AG04449 (cell line): ENCODE results near the gene NLGN1.
A peak's percentile ranks its signal among the peaks of the same experiment; 100 is the strongest.

Experiments
- CTCF ChIA-PET: fragments of 350-600 bp; formaldehyde crosslinking; extraction: SDS; loops from one replicate; lab custom pipeline; 2021; ENCODE audit warnings: antibody characterized with exemption; lab: Yijun Ruan, JAX
- POLR2A ChIA-PET: fragments of 400-600, 350-600 bp; formaldehyde crosslinking; extraction: SDS; loops from one replicate; lab custom pipeline; 2020; ENCODE audit warnings: antibody characterized with exemption, inconsistent platforms; lab: Yijun Ruan, JAX
- DNase-seq: peaks from one replicate; pipeline ENCODE4 v3.0.0-alpha.2; 2010; ENCODE audit warnings: low read depth, low spot score
- H3K4me3 ChIP-seq: 2 replicates; pipeline ENCODE4 v1.5.1; 2011; ENCODE audit warnings: low read depth, mild to moderate bottlenecking, control low read depth, low read length
- TF ChIP-seq, protein P1 (sequence below): IDR thresholded peaks from one replicate; pipeline ENCODE4 v1.5.1; 2011; ENCODE audit warnings: mild to moderate bottlenecking, moderate library complexity, low read length, control low read depth, inconsistent platforms; ENCODE audit not compliant: insufficient read depth; ENCODE audit errors: missing control alignments

The NLGN1 gene

DNA sequence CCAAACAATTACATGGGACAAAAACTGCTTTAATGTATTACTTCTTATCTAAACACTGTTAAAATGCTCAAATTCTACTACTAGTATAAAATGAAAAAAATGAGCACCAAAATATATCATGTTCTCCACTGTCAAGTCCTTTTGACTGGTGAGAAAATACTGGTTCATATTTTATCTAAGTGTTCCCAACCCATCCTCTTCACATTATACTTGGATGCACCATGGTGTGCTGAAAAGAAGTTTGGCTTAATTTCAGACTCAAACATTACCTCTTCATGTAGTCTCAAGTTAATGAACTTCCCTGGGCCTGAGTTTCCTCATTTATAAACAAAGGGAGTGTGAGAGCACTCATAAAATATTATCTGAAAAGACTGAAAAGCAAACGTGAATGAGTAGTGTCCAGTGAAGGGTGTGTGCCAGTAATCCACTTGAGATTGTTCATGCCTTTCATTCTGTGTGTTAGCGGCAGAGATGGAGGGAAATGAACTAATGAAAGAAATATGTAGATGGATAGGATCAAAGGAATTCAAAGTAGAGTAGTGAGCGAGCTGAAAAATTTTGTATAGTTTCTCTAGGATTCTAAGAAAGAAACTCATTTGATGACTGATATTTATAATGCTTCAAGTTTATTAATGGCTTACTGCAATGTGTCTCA, 263.2 kb downstream of the NLGN1 start:
- no peak overlapping the region for H3K4me3 ChIP-seq
- CTCF ChIA-PET = no interaction called here
- POLR2A ChIA-PET = no interaction called here
- DNase-seq = peak; percentile 28
- TF ChIP-seq, protein P1, sequence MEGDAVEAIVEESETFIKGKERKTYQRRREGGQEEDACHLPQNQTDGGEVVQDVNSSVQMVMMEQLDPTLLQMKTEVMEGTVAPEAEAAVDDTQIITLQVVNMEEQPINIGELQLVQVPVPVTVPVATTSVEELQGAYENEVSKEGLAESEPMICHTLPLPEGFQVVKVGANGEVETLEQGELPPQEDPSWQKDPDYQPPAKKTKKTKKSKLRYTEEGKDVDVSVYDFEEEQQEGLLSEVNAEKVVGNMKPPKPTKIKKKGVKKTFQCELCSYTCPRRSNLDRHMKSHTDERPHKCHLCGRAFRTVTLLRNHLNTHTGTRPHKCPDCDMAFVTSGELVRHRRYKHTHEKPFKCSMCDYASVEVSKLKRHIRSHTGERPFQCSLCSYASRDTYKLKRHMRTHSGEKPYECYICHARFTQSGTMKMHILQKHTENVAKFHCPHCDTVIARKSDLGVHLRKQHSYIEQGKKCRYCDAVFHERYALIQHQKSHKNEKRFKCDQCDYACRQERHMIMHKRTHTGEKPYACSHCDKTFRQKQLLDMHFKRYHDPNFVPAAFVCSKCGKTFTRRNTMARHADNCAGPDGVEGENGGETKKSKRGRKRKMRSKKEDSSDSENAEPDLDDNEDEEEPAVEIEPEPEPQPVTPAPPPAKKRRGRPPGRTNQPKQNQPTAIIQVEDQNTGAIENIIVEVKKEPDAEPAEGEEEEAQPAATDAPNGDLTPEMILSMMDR = no peak

DNA sequence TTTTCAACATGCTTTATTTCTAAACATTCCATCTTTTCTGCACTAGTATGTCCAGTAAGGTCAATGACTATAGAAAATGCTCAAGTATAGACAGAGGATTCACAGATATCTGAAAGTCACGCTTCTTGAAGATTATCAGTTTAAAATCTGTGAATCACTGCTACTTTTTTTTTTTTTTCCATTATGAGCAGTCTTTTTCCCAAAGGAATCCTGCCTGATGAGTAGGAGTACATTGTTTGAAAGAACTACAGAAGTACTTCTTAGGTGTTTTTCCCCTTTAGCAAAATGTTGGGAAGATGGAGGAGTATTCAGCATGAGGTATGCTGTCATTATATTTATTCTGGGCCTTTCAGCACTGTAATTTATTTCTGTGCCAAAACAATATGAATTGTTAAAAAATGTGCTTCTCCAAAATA, 266.2 kb downstream of the NLGN1 start:
- no peak for DNase-seq
- ChIA-PET CTCF (no interaction called here), POLR2A (no interaction called here)
- no peak overlapping the region for H3K4me3 ChIP-seq
- TF ChIP-seq, protein P1 = no peak

DNA sequence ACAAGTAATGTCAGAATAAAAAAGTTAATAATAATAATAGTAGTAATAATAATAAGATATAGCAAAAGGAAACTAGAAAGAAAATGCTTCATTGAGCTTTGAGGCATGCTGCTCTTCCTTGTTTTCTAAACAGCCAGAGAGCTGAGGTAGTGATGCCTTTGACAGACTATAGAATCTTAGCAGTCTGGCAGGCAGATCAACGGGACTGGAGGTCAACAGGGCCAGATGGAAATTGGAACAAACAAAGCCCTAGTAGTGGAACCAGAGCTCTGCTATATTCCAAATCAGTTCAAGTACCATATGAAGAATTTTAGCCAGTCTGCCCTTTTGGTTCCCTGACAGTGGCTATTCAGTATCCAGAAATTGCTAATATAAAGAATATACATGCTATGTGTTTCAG, 278.6 kb downstream of the NLGN1 start:
- ChIA-PET CTCF (no interaction called here), POLR2A (no interaction called here)
- H3K4me3 ChIP-seq = no peak overlapping the region
- no peak for DNase-seq
- TF ChIP-seq, protein P1 = no peak

DNA sequence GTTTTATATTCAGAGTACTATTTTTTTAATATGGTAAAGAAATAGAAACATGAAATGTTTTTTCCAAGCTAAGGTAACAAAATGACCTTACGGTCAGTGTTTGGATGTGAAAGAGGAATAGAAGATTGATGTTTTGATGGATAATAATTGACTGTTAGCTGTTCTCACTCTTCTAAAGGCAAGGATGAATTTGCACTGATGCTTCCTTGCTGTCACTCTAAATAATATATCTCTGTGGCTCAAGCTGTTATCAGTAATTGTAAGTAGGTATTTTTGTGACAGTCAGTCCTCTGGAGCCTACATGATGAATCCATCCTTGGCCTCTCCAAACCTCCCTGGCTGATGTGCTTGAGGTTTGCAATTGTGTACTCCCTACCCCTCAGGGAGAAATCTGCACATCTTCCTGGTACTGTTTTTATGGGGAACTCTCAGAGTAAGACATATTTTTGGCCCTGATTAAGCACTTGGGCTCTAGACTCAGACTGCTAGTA, 283.7 kb downstream of the NLGN1 start:
- CTCF ChIA-PET = no interaction called here

DNA sequence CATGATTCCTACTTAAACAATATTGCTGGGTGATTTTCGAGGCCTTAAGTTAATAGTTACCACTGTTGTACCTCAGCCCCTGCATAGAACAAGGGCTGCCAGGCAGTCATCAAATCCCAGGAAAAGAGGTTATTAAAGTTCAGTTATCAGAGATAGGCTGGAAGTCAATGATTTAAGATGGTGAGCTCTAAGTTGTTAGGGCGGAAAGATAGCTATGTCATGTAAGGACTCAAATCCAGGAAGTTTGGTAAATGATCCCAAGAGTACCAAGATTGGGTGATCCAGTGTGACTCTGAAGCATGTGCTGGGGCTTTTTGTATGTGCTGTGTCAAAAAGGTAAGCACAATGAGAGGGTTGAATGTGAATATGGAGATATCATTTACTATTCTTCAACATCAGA, 287.9 kb downstream of the NLGN1 start:
- H3K4me3 ChIP-seq = no peak overlapping the region
- DNase-seq = no peak
- TF ChIP-seq, protein P1 = no peak
- ChIA-PET CTCF (no interaction called here), POLR2A (no interaction called here)

More for the DNA sequence above, 283.7 kb downstream of the NLGN1 start:
- POLR2A ChIA-PET = no interaction called here
- TF ChIP-seq, protein P1 = no peak
- no peak overlapping the region for H3K4me3 ChIP-seq
- DNase-seq = no peak

DNA sequence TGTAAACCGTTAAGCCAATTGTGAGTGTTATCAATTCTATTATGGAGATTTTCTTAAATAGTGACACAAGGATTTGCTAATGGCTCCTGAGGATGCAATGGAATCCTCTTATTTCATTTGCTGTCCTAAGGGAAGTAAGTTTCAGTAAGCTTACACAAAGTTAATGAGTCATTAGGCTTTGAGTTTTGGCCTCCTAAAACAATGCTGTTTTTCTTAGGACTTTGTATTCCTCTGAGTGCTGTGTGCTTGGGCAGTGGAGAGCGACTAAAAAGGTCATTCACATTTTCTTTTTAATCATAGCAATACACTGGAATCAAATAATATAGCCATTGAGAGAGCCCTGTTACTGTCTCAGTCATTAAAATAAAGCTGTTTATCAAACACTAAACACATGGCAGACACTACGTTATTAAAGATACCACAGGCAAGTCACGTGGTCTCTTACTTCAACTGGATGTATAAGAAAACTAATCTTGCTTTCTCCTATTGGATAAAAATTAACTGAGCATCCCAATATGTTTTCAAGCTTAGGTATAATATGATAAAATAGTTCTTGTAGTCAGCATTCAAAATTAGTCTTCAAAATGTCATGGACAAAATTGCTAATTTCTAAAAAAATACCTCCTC, 290.8 kb downstream of the NLGN1 start:
- CTCF ChIA-PET = no interaction called here
- no peak overlapping the region for H3K4me3 ChIP-seq
- no peak for DNase-seq
- POLR2A ChIA-PET = no interaction called here
- TF ChIP-seq, protein P1 = no peak
